Measurements from ENCODE around the gene FRYL. TPM values are rescaled to one million over a fixed set of nuclear protein-coding genes. Genes with fewer than 3 reads are reported as not detected.
"Not testable (repeated sequence)": the region's sequence is repeated elsewhere in the genome, so short reads cannot be mapped to it uniquely, and the experiment has no call there.

FRYL gene
- total RNA-seq, 1 experiment from 2014 or later: 43.1 TPM

GRCh38 chr4:48761286-48761685 lies 18.8 kb downstream of the FRYL start:
- Histone ChIP-seq H3K4me3 (ENCODE audit: low read depth, low read length, poor library complexity, severe bottlenecking) (no peak overlapping the region), H3K9me3 (ENCODE audit: low read depth, low read length, poor library complexity, severe bottlenecking) (no peaks in the 10 kb centered on the region), H3K27ac (ENCODE audit: low read depth, low read length, poor library complexity, severe bottlenecking) (no peak overlapping the region), H3K36me3 (ENCODE audit: insufficient read depth, low read length, poor library complexity, severe bottlenecking) (no peaks in the 10 kb centered on the region), H3K4me1 (ENCODE audit: insufficient read depth, low read length, poor library complexity, severe bottlenecking) (no peaks in the 10 kb centered on the region), H3K27me3 (replicated peaks; ENCODE audit: insufficient read depth, low read depth, low read length, poor library complexity) (no peaks in the 10 kb centered on the region)
- intact Hi-C loops (cut with micrococcal nuclease; ENCODE audit: unreplicated experiment): no loop called here
- ChIA-PET CTCF (interaction anchor here (0.5 kb wide), 1 partner anchor 18 kb away, joined by 6 read pairs; no protein-coding TSS in a partner anchor), POLR2A (ENCODE audit: low non-redundant PET) (no interaction called here)
- no peak for DNase-seq (ENCODE audit: low spot score)
- TF ChIP-seq CTCF (conservative IDR thresholded peaks at IDR 0.05; ENCODE audit: low read depth, low read length): no peak
- TF ChIP-seq EZH2 (IDR thresholded peaks at IDR 0.05; ENCODE audit: borderline replicate concordance, low read depth, low read length, poor library complexity, severe bottlenecking): no peak
- BruUV-seq (replicated peaks): no TSS peak

GRCh38 chr4:48758703-48759102 lies 21.4 kb downstream of the FRYL start:
- BruUV-seq (replicated peaks); intact Hi-C loops (cut with micrococcal nuclease; ENCODE audit: unreplicated experiment); DNase-seq (ENCODE audit: low spot score); CTCF ChIA-PET; H3K27ac ChIP-seq (ENCODE audit: low read depth, low read length, poor library complexity, severe bottlenecking); POLR2A ChIA-PET (ENCODE audit: low non-redundant PET); H3K4me3 ChIP-seq (ENCODE audit: low read depth, low read length, poor library complexity, severe bottlenecking); H3K27me3 ChIP-seq (replicated peaks; ENCODE audit: insufficient read depth, low read depth, low read length, poor library complexity); H3K9me3 ChIP-seq (ENCODE audit: low read depth, low read length, poor library complexity, severe bottlenecking); H3K4me1 ChIP-seq (ENCODE audit: insufficient read depth, low read length, poor library complexity, severe bottlenecking); H3K36me3 ChIP-seq (ENCODE audit: insufficient read depth, low read length, poor library complexity, severe bottlenecking): not testable (repeated sequence)

- no peak for TF ChIP-seq CTCF (conservative IDR thresholded peaks at IDR 0.05; ENCODE audit: low read depth, low read length)
- no peak for TF ChIP-seq EZH2 (IDR thresholded peaks at IDR 0.05; ENCODE audit: borderline replicate concordance, low read depth, low read length, poor library complexity, severe bottlenecking)
- intact Hi-C loops (cut with micrococcal nuclease; ENCODE audit: unreplicated experiment): no loop called here
- Histone ChIP-seq H3K27me3 (replicated peaks; ENCODE audit: insufficient read depth, low read depth, low read length, poor library complexity) (no peaks in the 10 kb centered on the region), H3K9me3 (ENCODE audit: low read depth, low read length, poor library complexity, severe bottlenecking) (no peaks in the 10 kb centered on the region), H3K4me3 (ENCODE audit: low read depth, low read length, poor library complexity, severe bottlenecking) (no peak overlapping the region), H3K27ac (ENCODE audit: low read depth, low read length, poor library complexity, severe bottlenecking) (no peak overlapping the region), H3K4me1 (ENCODE audit: insufficient read depth, low read length, poor library complexity, severe bottlenecking) (peaks cover 13% of the 10 kb centered on the region), H3K36me3 (ENCODE audit: insufficient read depth, low read length, poor library complexity, severe bottlenecking) (no peaks in the 10 kb centered on the region)
- BruUV-seq (replicated peaks): no TSS peak
- ChIA-PET CTCF (no interaction called here), POLR2A (ENCODE audit: low non-redundant PET) (interaction anchor here (0.6 kb wide), 1 partner anchor 57 kb away, joined by 5 read pairs; no protein-coding TSS in a partner anchor)
- DNase-seq (ENCODE audit: low spot score): no peak
Measured at GRCh38 chr4:48756689-48757220, 23.3 kb downstream of the FRYL start.

- Histone ChIP-seq H3K4me3 (ENCODE audit: low read depth, low read length, poor library complexity, severe bottlenecking) (no peak overlapping the region), H3K4me1 (ENCODE audit: insufficient read depth, low read length, poor library complexity, severe bottlenecking) (peaks cover 20% of the 10 kb centered on the region), H3K9me3 (ENCODE audit: low read depth, low read length, poor library complexity, severe bottlenecking) (no peaks in the 10 kb centered on the region), H3K36me3 (ENCODE audit: insufficient read depth, low read length, poor library complexity, severe bottlenecking) (no peaks in the 10 kb centered on the region), H3K27me3 (replicated peaks; ENCODE audit: insufficient read depth, low read depth, low read length, poor library complexity) (no peaks in the 10 kb centered on the region), H3K27ac (ENCODE audit: low read depth, low read length, poor library complexity, severe bottlenecking) (no peak overlapping the region)
- intact Hi-C loops (cut with micrococcal nuclease; ENCODE audit: unreplicated experiment): no loop called here
- TF ChIP-seq EZH2 (IDR thresholded peaks at IDR 0.05; ENCODE audit: borderline replicate concordance, low read depth, low read length, poor library complexity, severe bottlenecking) (no peak), CTCF (conservative IDR thresholded peaks at IDR 0.05; ENCODE audit: low read depth, low read length) (no peak)
- CTCF ChIA-PET: no interaction called here
- no peak for DNase-seq (ENCODE audit: low spot score)
- POLR2A ChIA-PET (ENCODE audit: low non-redundant PET): no interaction called here
- BruUV-seq (replicated peaks): no TSS peak
Measured at GRCh38 chr4:48755281-48755680, 24.8 kb downstream of the FRYL start.

Data from A673 (cell line).